ENCODE measurements around the gene MRPL14.

MRPL14 gene

GRCh38 chr6:44064948-44065272 lies 62.3 kb downstream of the MRPL14 start:
- no peak for DNase-seq
- Histone ChIP-seq H3K4me2 (ENCODE audit: low read depth, low read length) (no peak overlapping the region), H3K27ac (ENCODE audit: low read length) (no peak overlapping the region), H2AFZ (ENCODE audit: low read length) (no peak overlapping the region), H3K36me3 (replicated peaks; ENCODE audit: insufficient read depth, low read length) (no peaks in the 10 kb centered on the region), H4K20me1 (ENCODE audit: insufficient read depth, low read length) (no peaks in the 10 kb centered on the region), H3K4me3 (ENCODE audit: low read length) (no peak overlapping the region), H3K9me3 (replicated peaks; ENCODE audit: insufficient read depth, low read length) (no peaks in the 10 kb centered on the region), H3F3A (ENCODE audit: insufficient read depth, low read length) (no peaks in the 10 kb centered on the region), H3K79me2 (ENCODE audit: low read length) (no peaks in the 10 kb centered on the region), H3K4me1 (ENCODE audit: low read length) (no peaks in the 10 kb centered on the region), H3K9me2 (replicated peaks; ENCODE audit: insufficient read depth, low read length) (no peaks in the 10 kb centered on the region), H3K27me3 (replicated peaks; ENCODE audit: insufficient read depth, low read length) (no peaks in the 10 kb centered on the region), H3K9ac (ENCODE audit: low read length) (no peak overlapping the region)
- TF ChIP-seq, protein P1, sequence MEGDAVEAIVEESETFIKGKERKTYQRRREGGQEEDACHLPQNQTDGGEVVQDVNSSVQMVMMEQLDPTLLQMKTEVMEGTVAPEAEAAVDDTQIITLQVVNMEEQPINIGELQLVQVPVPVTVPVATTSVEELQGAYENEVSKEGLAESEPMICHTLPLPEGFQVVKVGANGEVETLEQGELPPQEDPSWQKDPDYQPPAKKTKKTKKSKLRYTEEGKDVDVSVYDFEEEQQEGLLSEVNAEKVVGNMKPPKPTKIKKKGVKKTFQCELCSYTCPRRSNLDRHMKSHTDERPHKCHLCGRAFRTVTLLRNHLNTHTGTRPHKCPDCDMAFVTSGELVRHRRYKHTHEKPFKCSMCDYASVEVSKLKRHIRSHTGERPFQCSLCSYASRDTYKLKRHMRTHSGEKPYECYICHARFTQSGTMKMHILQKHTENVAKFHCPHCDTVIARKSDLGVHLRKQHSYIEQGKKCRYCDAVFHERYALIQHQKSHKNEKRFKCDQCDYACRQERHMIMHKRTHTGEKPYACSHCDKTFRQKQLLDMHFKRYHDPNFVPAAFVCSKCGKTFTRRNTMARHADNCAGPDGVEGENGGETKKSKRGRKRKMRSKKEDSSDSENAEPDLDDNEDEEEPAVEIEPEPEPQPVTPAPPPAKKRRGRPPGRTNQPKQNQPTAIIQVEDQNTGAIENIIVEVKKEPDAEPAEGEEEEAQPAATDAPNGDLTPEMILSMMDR (IDR thresholded peaks at IDR 0.05; ENCODE audit: low read length) = no peak
- TF ChIP-seq EZH2phosphoT487 (IDR thresholded peaks at IDR 0.05; ENCODE audit: low read length) = no peak
- TF ChIP-seq EZH2 (optimal IDR thresholded peaks at IDR 0.05; ENCODE audit: low read depth, low read length) = no peak

GRCh38 chr6:44064089-44064947 lies 62.9 kb downstream of the MRPL14 start:
- no peaks in the 10 kb centered on the region for H3K9me3 ChIP-seq (replicated peaks; ENCODE audit: insufficient read depth, low read length)
- H3K4me1 ChIP-seq (ENCODE audit: low read length) = no peaks in the 10 kb centered on the region
- H3K4me3 ChIP-seq (ENCODE audit: low read length) = no peak overlapping the region
- no peaks in the 10 kb centered on the region for H4K20me1 ChIP-seq (ENCODE audit: insufficient read depth, low read length)
- TF ChIP-seq, protein P1 (IDR thresholded peaks at IDR 0.05; ENCODE audit: low read length) = no peak
- TF ChIP-seq EZH2 (optimal IDR thresholded peaks at IDR 0.05; ENCODE audit: low read depth, low read length) (no peak), EZH2phosphoT487 (IDR thresholded peaks at IDR 0.05; ENCODE audit: low read length) (no peak)
- H3K9ac ChIP-seq (ENCODE audit: low read length) = no peak overlapping the region
- DNase-seq = no peak
- no peaks in the 10 kb centered on the region for H3K9me2 ChIP-seq (replicated peaks; ENCODE audit: insufficient read depth, low read length)
- H2AFZ ChIP-seq (ENCODE audit: low read length) = no peak overlapping the region
- H3K27ac ChIP-seq (ENCODE audit: low read length) = no peak overlapping the region
- H3F3A ChIP-seq (ENCODE audit: insufficient read depth, low read length) = no peaks in the 10 kb centered on the region
- H3K4me2 ChIP-seq (ENCODE audit: low read depth, low read length) = no peak overlapping the region
- no peaks in the 10 kb centered on the region for H3K27me3 ChIP-seq (replicated peaks; ENCODE audit: insufficient read depth, low read length)
- H3K36me3 ChIP-seq (replicated peaks; ENCODE audit: insufficient read depth, low read length) = no peaks in the 10 kb centered on the region
- no peaks in the 10 kb centered on the region for H3K79me2 ChIP-seq (ENCODE audit: low read length)

- H3K9me2 ChIP-seq (replicated peaks; ENCODE audit: insufficient read depth, low read length) = no peaks in the 10 kb centered on the region
- H3K4me1 ChIP-seq (ENCODE audit: low read length) = no peaks in the 10 kb centered on the region
- no peak overlapping the region for H3K27ac ChIP-seq (ENCODE audit: low read length)
- no peaks in the 10 kb centered on the region for H4K20me1 ChIP-seq (ENCODE audit: insufficient read depth, low read length)
- no peak for TF ChIP-seq EZH2phosphoT487 (IDR thresholded peaks at IDR 0.05; ENCODE audit: low read length)
- TF ChIP-seq, protein P1 (IDR thresholded peaks at IDR 0.05; ENCODE audit: low read length) = no peak
- no peak for TF ChIP-seq EZH2 (optimal IDR thresholded peaks at IDR 0.05; ENCODE audit: low read depth, low read length)
- no peaks in the 10 kb centered on the region for H3K27me3 ChIP-seq (replicated peaks; ENCODE audit: insufficient read depth, low read length)
- no peak overlapping the region for H3K4me2 ChIP-seq (ENCODE audit: low read depth, low read length)
- DNase-seq = no peak
- H2AFZ ChIP-seq (ENCODE audit: low read length) = no peak overlapping the region
- H3K9ac ChIP-seq (ENCODE audit: low read length) = no peak overlapping the region
- H3K4me3 ChIP-seq (ENCODE audit: low read length) = no peak overlapping the region
- no peaks in the 10 kb centered on the region for H3K36me3 ChIP-seq (replicated peaks; ENCODE audit: insufficient read depth, low read length)
- no peaks in the 10 kb centered on the region for H3K9me3 ChIP-seq (replicated peaks; ENCODE audit: insufficient read depth, low read length)
- no peaks in the 10 kb centered on the region for H3F3A ChIP-seq (ENCODE audit: insufficient read depth, low read length)
- no peaks in the 10 kb centered on the region for H3K79me2 ChIP-seq (ENCODE audit: low read length)
Measured at GRCh38 chr6:44063561-44064059, 63.6 kb downstream of the MRPL14 start.

Data from MM.1S (cell line).